HG03558 (cell line): ENCODE results near the gene EYA2.
"Not testable (repeated sequence)": the region's sequence is repeated elsewhere in the genome, so short reads cannot be mapped to it uniquely, and the experiment has no call there.

ENCODE experiments used
- ATAC-seq: cut with Tn5 transposase; IDR thresholded peaks from one replicate; pipeline ENCODE4 v1.9.1; 2021; ENCODE audit warnings: moderate number of reproducible peaks; ENCODE audit not compliant: unreplicated experiment; ENCODE audit errors: extremely low read depth

Gene EYA2

DNA sequence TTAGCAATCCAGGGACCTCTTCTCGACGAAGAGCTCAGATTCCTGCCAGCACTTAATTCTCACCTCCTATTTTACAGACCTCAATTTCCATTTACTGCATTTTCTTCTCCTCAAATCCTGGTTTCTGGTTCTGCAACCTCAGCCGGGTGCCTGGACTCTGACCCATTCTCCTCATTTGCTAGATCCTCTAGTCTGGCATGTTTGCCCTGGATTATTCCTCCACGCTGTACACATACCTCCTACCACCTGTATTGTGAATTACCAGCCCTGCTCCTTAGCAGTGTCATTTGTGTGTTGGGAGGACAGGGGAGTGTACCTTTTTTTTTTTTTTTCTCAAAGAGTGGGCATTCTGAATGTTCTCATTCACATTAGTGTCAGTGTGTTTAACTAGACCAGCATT lies 257.4 kb downstream of the EYA2 start:
- no peak for ATAC-seq

DNA sequence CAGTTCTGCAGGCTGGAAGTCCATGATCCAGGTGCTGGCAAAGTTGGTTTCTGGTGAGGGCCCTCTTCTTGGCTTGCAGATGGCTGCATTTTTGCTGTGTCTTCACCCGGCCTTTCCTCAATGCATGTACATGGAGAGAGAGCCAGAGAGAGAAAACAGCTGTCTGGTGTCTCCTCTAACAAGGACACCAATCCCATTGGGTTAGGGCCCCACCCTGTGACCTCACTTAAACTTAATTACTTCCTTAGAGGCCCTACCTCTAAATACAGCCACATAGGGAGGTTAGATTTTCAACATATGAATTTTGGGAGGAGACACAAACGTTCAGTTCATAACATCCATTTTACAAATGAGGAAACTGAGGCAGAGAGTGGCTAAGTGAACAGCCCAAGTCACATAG lies 259.4 kb downstream of the EYA2 start:
- ATAC-seq = no peak

DNA sequence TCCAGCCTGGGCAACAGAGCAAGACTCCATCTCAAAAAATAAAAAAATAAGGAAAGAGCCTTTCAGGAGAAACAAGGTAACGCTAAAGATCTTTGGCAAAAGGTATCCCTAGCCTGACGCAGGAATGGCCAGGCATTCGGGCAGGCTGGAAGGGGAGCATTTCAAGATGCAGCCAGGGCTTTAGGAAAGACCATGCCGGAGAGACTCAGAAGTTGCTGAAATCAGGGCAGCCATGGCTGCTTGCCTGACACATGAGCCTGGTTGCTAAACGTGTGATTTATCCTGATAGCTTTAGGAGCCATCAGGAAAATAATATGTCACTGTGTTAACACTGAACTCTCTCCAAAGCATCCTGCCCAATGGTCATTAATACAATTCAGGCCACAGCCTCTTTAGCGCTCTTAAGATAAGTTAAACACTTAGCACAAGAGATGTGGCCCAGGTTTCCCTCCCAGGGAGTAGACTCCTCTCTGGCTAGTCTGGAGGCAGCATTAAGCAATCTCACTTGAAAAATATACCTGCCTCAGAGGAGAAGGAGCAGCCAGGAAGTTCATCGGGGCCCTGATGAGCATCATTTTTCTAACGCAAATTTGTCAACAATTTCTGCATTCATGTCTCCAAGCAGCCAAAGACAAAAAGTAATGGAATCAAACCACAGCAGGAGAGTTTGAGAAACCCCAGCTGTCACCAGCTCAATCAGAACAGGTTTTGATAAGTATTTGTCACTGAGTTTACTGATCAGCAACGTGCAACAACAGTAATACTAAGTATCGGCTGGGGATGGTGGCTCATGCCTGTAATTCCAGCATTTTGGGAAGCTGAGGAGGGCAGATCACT lies 261.9 kb downstream of the EYA2 start:
- no peak for ATAC-seq

DNA sequence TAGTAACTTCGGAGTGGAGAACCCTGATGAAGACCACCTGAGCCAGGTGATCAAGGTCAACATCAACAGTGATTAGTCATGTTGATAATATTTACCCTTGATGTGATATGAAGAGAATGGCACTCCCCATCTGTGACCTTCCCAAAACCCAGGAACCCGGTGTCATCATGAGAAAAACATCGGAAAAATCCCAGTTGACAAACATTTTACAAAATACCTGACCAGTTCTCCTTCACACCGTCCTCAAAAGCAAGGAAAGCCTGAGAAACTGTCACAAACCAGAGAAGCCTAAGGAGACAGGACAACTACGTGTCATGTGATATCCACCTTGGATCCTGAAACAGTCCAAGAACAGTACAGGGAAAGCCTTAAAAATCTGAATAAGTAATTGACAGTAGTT lies 264.5 kb downstream of the EYA2 start:
- no peak for ATAC-seq

DNA sequence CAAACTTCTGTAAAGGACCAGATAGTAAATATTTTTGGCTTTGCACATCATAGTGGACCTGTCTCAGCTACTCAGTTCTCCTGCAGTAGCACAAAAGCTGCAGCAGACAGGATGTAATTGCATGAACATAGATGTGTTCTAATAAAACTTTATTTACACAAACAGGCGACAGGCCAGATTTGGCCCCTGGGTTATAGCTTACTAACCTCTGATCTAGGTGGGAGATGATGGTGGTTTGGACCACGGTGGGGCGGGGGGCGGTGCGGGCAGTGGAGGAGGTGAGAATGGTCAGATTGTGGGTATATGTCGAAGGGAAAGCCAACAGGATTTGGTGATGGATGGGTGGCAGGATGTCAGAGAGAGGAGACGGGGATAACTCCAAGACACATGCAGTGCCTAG lies 265.6 kb downstream of the EYA2 start:
- ATAC-seq = no peak

DNA sequence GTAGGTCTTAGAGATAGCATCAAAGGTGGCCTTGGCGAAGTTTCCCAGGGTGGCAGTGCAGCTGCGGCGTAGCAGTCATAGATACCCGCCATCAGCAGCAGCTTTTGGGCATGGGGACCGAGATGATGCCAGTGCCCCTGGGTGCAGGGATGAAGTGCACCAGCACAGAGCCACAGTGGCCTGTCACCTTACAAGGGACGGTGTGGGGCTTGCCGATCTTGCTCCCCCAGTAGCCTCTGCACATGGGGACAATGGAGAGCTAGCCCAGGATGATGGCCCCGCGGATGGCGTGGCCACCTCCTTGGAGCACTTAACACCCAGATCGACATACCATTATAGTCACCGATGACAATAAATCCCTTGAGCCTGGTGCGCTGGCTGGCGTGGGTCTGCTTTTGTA lies 266.3 kb downstream of the EYA2 start:
- no peak for ATAC-seq

DNA sequence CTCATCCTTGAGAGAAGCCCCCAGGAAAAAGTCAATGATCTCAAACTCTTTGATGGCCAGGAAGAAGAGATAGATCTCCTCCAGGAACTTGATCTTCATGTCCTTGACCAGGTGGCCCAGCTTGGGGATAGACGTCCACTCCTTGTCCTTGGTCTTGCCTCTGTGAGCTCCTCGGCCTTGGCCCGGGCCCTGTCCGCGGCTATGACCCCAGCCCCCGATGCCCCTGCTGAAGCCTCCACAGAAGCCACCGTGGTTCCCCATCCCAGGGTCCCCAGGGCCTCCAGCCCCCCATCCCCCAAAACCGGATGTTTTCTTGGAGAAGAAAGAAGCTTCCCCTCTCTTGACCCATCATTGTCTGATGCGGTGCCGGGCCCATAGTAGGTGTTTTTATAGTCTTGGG lies 266.8 kb downstream of the EYA2 start:
- no peak for ATAC-seq

DNA sequence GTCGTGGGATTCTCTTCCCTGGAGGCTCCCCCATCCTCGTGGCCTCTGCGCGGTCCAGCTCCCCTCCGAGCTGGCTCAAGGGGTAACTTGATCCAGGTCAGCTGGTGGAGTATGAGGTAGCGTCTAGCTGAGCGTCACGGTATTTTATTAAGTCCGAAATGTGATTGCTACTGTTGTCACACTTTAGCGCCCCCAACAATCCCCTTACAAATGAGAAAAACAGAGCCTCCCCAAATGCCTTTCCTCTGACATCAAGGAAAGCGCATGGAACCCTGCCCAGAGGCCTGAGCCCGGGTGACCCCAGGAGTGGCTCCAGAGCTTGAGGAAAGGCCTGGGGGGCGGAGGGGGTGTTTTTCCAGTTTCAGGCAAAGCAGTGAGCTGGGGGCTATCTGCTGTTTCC lies 269.5 kb downstream of the EYA2 start:
- no peak for ATAC-seq

DNA sequence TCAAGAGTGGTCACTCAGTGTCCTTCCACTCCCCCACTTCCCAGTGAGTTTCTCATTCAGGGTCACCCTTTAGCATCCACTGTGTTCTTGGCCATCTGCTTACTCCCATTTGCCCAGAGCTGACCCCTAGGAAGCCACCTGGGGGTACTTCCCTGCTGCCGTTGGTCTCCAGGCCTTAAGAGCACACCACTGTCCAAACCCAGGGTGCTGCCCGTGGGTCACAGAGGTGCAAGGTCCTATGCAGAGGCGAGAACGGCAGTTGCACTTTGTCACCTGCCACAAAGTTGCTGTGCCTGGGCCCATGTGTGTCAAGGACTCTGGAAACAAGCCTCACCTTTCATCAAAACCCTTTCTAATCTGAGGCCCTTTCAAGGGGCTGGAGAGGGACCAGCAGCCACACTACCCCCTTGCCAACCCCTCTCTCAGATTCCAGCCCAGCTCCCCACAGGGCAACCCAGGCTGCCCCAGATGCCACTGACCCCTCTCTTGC lies 270.8 kb downstream of the EYA2 start:
- no peak for ATAC-seq

DNA sequence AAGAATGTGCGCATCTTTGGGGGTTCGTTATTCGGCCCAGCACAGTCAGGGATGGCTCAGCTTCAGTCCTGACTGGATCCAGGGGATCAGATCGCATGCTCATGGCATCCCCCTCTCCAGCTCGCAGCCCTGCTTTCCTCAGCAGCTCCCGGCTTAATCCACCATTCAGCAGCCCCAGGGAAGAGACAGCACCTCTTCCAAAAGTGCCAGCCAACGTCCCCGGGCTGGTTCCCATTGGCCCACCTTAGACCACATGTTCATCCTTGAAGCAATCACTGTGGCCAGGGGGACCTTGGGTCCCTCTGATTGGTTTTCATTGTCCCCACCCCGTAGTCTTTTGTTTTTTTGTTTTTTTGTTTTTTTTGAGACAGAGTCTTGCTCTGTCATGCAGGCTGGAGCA lies 273.2 kb downstream of the EYA2 start:
- ATAC-seq = no peak

DNA sequence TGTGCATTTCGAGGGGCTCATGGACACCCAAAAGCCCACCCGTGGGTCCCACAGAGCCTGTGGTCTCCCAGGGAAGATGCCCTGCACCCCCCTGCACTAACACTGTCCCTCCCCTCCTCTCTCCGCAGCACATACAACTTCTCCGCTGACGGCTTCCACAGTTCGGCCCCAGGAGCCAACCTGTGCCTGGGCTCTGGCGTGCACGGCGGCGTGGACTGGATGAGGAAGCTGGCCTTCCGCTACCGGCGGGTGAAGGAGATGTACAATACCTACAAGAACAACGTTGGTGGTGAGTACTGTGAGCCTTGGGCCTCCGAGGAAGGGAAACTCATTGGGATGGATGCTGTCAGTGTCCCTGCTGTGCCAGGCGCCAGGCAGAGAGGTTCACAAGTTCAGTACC lies 277.9 kb downstream of the EYA2 start:
- ATAC-seq = no peak

DNA sequence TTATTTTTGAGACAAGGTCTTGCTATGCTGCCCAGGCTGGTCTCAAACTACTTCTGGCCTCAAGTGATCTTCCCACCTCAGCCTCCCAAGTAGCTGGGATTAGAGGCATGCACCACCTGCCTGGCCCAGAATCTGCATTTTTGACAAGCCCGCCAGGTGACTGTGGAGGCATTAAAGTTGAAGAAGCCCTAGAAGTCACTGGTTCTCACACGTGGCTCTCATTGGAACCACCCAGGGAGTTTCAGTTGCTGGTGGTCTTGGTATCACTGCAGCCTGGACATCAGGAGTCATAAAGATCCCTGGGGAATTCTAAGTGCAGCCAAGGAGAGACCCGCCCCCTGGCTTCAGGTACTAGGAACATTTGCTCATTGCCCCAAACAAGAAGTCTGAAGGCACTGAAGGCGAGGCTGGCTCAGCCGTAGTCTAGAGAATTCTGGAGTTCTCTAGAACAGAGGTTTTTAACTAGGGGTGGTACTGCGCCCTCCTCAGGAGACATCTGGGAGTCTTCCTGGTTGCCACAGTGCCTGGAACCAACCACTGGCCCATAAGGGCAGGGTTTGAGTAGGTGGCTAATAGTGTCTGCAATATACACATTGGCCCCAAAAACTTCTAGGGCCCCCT lies 279.1 kb downstream of the EYA2 start:
- ATAC-seq = no peak

DNA sequence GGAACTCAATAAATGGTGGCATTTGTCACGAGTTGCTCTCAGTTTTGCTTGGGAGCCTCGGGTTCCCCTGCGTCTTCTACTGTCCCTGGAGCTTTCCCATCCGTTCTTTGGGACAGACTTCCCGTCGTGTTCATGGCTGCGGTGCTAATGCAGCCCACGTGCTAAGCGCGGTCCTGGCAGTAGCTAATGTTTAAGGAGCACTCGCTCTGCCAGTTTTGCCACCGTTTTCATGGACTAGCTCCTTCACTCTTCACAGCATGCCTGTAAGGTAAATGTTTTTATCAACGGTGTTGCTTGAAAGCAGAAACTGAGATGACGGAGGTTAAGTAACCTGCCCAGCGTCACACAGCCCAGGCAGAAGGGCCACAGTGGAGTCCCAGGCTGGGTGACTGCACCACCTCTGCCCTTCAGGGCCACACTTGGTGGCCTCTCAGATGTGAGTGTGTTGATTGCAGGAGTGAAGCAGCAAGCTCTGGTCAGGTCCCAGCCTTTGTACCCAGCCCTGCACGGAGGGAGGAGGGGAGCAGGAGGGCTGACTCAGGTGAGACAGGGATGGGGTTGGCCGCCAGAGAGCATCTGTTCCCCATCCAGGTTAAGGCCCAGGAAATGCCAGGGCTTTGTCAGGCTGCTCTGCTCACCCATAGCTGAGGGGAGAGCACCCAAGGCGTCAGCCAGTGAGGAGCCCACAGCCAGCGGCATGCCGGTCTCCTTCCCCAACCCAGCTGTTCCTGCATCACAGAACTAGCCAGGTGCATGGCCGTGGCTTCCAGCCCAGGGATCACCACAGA lies 280.0 kb downstream of the EYA2 start:
- ATAC-seq = no peak

DNA sequence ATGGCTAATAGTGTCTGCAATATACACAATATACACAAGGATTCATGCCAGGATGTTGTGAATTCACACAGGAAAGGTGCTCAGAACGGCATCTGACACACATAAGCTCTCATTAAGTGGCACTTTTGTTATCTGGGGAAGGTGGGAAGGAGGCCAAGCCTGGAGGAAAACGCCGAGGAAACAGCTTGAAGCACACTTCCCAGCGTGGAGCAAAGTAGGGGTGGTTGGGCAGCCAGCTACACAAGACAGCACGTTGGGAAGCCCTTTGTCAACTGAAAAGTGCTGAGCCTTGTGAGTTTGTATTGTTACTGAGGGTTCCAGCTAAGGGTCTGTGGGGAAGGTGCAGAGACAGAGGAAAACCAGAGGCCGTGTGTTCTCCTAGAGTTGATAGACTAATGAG lies 280.9 kb downstream of the EYA2 start:
- ATAC-seq = no peak

DNA sequence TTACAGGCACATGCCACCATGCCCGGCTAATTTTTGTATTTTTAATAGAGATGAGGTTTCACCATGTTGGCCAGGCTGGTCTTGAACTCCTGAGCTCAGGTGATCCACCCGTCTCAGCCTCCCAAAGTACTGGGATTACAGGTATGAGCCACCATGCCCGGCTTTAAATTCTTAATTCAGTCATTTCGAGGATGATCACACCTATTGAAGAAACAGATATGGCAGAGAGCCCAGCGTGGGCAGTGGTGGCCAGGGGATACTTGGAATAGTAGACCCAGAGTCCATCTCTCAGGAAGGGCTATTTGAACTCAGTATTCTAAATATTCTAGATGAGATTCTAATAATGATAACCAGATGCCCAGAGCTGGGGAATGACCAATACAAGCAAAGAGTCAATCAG lies 281.6 kb downstream of the EYA2 start:
- ATAC-seq = not testable (repeated sequence)

DNA sequence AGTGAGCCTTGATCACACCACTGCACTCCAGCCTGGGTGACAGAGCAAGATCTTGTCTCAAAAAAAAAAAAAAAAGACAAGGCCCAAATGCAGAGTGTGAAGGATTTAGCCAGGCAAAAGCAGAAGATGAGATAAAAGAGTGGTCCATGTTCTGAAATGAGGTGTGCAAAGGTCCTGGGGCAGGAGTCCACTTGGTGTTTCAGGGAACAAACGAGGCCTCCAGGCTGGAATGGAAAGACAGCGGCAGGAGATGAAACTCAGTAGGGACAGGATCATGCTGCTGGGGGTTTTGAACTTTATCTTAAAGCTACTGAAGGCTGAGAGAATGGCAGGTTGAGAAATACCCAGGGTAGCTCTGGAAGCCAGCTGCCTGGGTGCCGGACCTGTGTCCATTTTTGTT lies 283.6 kb downstream of the EYA2 start:
- no peak for ATAC-seq

DNA sequence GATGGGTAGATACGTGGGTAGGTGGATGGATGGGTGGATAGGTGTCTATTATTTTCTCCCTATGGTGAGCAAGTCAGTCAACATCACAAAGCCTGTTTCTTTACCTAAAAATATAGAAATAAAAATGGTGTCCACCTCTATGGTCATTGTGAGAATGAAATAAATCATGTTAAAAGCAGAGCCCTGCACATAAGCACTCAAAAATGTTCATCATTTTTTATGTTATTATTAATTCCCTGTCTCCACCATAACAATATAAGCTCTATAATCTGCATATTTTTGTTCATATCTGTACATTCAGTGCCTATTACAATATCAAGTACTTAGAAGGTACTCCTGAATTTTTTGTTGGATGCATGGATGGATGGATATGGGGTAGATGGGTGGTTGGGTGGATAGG lies 284.2 kb downstream of the EYA2 start:
- no peak for ATAC-seq

DNA sequence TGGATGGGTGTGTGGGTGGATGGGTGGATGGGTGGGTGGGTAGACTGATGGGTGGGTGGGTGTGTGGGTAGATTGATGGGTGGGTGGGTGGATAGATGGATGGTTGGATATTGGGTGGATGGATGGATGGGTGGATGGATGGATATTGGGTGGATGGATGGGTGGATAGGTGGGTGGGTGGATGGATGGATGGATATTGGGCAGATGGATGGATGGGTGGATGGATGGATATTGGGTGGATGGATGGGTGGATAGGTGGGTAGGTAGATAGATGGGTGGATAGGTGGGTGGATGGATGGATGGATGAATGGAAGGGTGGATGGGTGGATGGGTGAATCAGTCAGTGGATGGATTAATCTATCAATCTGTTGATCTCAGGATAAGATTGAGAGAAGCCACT lies 284.6 kb downstream of the EYA2 start:
- ATAC-seq = no peak

DNA sequence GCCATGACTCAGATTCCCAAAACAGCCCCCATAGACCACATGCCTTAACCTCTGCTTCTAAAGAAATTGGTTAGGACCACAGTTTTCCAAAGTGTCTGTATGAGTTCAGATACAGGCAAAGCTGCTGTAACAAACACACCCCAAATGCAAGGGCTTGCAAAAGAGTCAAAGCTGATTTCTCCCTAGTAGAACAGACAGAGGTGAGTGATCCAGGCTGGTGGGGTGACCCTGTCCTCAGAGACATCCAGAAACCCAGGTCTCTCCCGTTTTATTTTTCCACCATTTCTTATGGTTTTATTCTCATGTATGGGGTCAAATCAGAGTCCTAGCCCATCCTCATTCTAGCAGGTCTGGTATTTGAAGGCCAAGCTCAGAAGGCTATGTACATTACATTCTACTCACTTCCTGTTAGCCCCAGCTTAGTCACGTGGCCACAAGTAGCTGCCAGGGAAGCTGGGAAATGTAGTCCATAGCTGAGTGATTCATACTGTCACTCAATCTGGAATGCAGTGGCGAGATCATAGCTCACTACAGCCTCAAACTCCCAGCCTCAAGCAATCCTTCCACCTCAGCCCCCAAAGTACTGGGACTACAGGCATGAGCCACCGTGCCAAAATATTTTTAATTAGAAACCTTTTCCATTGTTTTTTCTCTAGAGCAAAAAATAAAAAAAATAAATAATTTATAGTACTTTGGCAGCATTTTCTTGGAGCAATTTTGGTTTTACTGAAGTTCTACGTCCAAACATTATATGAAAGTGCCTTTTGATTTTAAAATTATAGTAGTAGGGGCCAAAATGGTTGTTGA lies 286.6 kb downstream of the EYA2 start:
- no peak for ATAC-seq

DNA sequence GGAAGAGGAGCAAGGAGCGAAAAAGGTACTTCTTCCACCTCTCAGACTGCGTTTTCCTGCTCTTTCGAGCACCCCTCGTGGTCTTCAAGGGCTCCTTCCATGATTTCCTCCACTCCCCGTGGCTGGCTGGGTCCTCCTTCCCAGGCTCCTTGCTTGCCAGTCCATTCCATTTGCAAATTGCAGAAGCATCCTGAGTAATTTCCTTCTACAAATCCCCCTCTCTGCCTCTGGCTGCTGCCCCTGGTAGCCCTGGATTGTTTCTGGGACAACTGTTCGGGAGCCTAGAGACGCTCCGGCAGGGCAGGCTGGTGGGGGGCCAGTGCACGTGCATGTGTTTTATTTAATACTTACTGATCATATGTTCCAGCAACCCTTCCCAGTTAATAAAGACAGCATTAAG lies 288.7 kb downstream of the EYA2 start:
- no peak for ATAC-seq
